Measurements from ENCODE around the gene RNU2-1.
"Not testable (repeated sequence)": the region's sequence is repeated elsewhere in the genome, so short reads cannot be mapped to it uniquely, and the experiment has no call there.

The RNU2-1 gene

GRCh38 chr17:43216369-43216761 lies 17.4 kb downstream of the RNU2-1 start:
- DNase-seq (ENCODE audit: low spot score) = no peak

DNA sequence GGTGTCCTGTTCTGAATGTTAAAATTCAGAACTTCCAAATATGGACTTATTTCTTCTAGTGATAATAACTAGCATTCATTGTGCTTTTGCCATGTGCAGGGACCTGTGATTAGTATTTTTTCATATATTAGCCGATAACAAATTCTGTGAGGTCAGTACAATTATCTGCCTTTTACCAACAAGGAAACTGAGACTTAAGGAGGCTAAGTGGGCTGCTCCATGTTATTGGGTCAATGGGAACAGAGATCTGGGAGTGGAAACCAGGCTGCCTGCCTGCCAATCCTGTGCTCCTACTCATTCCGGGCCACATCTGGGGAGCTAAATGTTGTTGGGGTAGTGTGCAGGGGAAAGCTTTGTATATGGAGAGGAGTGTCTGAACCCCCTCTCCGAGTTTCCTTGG lies 18.4 kb downstream of the RNU2-1 start:
- no peak for DNase-seq (ENCODE audit: low spot score)

GRCh38 chr17:43213545-43213944 lies 20.2 kb downstream of the RNU2-1 start:
- no peak for DNase-seq (ENCODE audit: low spot score)

DNA sequence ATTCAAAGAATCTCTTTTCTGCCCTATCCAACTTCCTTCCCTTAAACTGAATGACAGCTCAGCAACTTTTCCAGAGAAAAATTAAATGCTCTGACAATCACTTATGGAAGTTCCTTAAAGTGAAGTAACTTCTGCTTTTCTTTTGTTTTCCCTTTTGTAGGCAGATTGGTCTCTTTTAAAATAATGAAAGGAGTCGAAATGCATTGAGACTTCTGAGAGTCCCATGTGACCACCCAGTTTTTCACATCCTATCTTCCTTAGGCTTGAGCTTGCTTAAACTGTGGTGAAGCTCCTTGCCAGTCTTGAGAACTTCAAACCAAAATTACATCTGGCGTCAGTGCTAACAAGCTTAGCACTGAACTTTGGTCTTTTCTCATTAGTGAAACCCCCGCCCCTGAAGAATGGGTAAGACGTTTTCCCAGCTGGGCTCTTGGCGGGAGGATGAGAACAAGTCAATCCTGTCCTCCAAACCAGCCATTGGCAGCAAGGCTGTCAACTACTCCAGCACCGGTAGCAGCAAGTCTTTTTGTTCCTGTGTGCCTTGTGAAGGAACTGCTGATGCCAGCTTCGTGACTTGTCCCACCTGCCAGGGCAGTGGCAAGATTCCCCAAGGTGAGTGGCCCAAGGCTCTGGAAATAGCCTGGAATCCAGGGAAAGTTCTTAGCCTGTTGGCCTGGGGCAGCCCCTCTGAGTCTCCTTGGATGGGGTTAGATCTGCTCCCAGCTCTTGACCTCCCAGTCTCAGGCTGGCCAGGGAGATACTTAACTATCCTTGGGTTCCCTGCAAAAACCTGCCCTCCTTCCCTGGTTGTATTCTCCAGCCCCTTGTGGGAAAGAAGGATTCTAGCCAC lies 20.9 kb downstream of the RNU2-1 start:
- no peak for DNase-seq (ENCODE audit: low spot score)

DNA sequence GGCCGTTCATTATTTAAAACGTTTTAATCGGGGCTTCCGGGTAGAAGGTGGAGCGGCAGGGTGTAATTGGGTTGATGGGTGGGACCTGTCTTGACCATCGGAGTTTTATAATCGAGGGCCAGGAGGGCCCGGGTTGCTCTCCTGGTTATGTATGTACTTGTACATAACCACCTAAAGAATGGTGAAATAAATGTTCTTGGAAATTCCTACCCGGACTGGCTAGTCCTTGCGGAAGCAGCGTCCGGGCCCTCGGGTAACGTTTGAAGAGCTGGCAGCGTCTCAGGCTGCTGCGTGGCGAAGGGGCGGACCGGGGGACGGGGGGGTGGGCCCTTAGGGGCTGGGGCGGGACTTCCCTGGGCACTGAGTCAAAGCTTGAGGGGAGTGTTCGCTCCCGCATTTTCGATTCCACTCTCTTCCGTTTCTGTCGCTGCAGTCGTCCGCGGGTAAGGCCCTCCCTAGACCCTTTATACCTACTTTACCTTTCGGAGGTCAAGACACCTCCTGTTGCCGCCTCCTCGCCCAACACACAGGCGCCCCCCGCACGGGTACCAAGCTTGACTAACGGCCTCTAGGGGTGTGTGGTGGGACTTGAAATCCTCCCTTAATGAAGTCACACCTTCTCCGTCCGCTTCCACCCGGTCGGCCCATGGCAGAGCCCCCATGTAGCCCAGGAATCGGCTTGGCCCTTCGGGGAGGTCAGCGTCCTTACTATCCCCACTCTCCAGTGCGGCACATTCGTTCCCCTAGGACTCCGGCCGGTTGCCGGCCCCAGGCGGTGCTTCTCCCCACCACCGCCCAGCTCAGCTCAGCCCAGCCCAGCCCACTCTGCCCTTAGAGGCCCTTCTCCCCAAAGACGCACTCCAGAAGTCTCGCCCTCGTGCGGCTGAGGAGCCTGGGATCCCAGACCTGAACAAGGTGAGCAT lies 22.0 kb downstream of the RNU2-1 start, which contains the start of gene TMEM106A:
TSS of gene TMEM106A (plus strand) at position 396 of the 923 bp plus-strand sequence. CDS start 1,167 bp downstream, outside the sequence.
- peak; percentile 99 for DNase-seq (ENCODE audit: low spot score)

- no peak for DNase-seq (ENCODE audit: low spot score)
Measured at GRCh38 chr17:43211123-43211479, 22.7 kb downstream of the RNU2-1 start.

DNA sequence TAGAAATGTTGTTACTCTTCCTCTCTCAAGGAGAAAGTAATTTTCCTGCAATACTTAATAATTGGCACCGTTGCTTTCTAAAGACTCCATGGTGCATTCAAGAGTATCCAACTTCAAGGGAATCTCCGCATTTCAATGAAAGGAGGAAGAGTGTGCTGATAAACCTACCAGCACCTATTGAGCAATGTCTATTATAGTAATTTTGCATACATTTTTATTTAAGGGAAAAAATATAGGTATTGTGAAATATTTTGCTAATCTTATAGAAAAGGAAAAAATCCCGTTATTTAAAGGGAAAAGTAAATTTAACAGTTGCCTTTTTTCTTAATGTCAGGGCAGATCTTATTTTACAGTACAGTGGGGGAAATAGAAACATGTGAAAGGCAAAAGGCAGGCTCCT lies 23.2 kb downstream of the RNU2-1 start:
- no peak for DNase-seq (ENCODE audit: low spot score)

DNA sequence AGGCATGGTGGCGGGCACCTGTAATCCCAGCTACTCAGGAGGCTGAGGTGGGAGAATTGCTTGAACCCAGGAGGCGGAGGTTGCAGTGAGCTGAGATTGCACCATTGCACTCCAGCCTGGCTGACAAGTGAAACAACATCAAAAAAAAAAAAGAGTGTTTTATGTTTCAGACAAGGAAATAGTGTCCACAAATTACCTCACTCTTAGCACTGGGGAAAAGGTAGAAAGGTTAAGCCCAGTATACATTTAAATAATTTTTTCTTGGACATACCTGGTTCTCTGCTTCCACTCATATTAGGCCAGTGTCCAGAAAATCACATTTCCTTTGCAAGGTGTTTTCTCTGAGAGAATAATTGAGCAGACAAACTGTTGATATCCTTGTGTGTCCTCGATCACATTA lies 30.8 kb downstream of the RNU2-1 start:
- not testable (repeated sequence) for DNase-seq (ENCODE audit: low spot score)

DNA sequence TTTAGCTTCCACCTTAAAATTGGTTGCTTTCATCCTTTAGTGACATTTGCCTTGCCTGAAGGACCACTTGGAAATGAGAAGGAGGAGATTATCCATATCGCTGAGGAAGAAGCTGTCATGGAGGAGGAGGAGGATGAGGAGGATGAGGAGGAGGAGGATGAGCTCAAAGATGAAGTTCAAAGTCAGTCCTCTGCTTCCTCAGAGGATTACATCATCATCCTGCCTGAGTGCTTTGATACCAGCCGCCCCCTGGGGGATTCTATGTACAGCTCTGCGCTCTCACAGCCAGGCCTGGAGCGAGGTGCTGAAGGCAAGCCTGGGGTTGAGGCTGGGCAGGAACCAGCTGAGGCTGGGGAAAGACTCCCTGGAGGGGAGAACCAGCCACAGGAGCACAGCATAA lies 33.6 kb downstream of the RNU2-1 start:
- no peak for DNase-seq (ENCODE audit: low spot score)

DNA sequence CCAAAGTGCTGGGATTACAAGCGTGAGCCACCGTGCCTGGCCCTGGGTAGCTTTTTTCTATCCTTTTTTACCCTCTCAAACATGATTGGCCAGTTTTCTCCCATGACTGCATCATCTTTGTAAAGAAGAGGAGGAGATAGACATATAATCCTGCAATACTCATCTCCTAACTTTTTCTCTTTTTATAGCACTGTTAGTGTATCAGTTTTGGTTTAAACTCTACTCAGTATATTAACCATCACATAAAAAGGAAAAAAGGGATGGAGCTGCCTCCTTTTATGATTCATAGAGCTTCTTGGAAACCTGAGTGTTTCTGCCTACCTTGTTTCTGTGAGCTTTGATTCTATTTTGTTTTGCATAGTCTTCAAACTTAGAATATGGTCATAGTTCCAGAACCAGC lies 34.1 kb downstream of the RNU2-1 start:
- no peak for DNase-seq (ENCODE audit: low spot score)

- DNase-seq (ENCODE audit: low spot score) = no peak
Measured at GRCh38 chr17:43193251-43193650, 40.5 kb downstream of the RNU2-1 start.

DNA sequence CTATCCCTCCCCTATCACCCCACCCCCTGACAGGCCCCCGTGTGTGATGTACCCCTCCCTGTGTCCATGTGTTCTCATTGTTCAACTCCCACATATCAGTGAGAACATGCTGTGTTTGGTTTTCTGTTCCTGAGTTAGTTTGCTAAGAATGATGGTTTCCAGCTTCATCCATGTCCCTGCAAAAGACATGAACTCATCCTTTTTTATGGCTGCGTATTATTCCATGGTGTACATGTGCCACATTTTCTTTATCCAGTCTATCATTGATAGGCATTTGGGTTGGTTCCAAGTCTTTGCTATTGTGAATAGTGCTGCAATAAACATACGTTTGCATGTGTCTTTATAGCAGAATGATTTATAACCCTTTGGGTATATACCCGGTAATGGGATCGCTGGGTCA lies 47.1 kb downstream of the RNU2-1 start:
- not testable (repeated sequence) for DNase-seq (ENCODE audit: low spot score)

DNA sequence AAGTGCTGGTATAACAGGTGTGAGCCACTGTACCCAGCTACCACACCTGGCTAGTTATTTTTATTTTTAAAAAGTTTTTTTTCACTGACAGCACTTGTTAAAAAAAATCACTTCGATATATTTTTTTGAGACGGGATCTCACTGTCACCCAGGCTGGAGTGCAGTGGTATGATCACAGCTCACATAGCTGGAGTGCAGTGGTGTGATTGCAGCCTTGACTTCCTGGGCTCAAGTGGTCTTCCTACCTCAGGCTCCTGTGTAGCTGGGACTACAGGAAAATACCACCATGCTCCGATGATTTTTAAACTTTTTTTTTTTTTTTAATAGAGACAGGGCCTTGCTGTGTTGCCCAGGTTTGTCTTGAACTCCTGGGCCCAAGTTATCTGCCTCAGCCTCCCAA lies 49.9 kb downstream of the RNU2-1 start:
- DNase-seq (ENCODE audit: low spot score) = no peak
